GM15510 (cell line): ENCODE results near the gene ATG12.

ENCODE experiments used
- POLR2A ChIP-seq: IDR thresholded peaks from 3 replicates; pipeline ENCODE4 v1.6.1; 2011; ENCODE audit warnings: borderline replicate concordance; ENCODE audit not compliant: insufficient read length; ENCODE audit errors: extremely low read depth

The ATG12 gene

DNA sequence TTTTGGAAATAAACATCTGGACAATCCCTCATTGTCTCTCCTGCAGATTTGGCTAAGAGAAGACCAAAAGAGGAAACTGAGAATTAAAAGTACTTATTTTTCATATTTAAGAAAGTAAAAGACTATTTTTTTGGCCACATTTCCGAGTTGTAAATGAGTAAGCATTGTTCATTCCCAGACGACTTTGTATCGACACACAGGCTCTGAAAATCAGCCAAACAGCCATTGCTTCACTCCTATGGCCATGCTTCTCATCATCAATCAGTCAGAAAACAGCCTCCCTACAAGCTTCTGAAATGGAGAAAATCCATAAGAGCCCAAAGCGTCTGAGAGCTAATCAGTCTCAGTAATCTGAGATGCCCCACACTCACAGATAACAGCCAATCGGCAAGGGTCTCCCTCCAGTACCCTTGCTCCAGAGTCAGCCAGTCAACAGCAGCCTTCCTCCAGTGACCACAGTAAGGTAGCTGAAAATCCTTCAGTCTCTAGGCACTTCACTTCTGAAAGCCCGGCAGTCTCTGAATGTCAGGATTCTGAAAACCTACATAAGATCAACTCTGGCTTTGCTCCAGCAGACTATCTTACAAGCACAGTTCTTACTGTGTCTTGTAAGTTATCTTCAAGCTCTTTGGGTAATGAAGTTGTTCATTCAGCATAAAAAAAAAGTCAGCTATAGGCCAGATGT is 55.8 kb downstream of the ATG12 start:
- TF ChIP-seq POLR2A = no peak

- no peak for TF ChIP-seq POLR2A
Observed at GRCh38 chr5:115778417-115778816, 62.9 kb downstream of the ATG12 start.
